Activated CD4-positive, alpha-beta memory T cell treated with anti-CD3 and anti-CD28 coated beads for 36 hours (primary cell): ENCODE measurements around the gene RASL12. TPM values are rescaled to one million over a fixed set of nuclear protein-coding genes. Genes with fewer than 3 reads are reported as not detected.

Experiments
- total RNA-seq, 2 experiments: library from RNA; stranded (reverse); gene quantifications; one replicate each; pipeline ENCODE4 v1.2.3, GENCODE V29; 2021

Gene RASL12
- total RNA-seq, 2 experiments from 2014 or later: not detected

Other genes starting within 250 kb of the RASL12 start
- 10 to 100 TPM; 23.6 to 30.2 TPM for gene PIF1, start 242.3 kb downstream of the RASL12 start, total RNA-seq
- 10 to 100 TPM; 15.3 to 15.6 TPM for gene PLEKHO2, start 226.1 kb downstream of the RASL12 start, total RNA-seq
- 1 to 10 TPM; 6.3 to 6.6 TPM for gene ANKDD1A, start 156.1 kb downstream of the RASL12 start, total RNA-seq
- 10 to 100 TPM; 69.3 to 73.0 TPM for gene SPG21, start 78.1 kb downstream of the RASL12 start, total RNA-seq
- gene MTFMT, start 38.4 kb downstream of the RASL12 start, total RNA-seq: 10 to 100 TPM; 18.2 to 18.3 TPM
- gene SLC51B, start 22.6 kb downstream of the RASL12 start, total RNA-seq: not detected
- not detected for gene KBTBD13, start 8.8 kb upstream of the RASL12 start, total RNA-seq
- gene UBAP1L, start 47.2 kb upstream of the RASL12 start, total RNA-seq: 1 to 10 TPM; 2.1 to 2.4 TPM
- gene PDCD7, start 65.8 kb upstream of the RASL12 start, total RNA-seq: 10 to 100 TPM; 32.8 to 33.0 TPM
- 10 to 100 TPM; 58.8 to 64.8 TPM for gene CLPX, start 117.4 kb upstream of the RASL12 start, total RNA-seq
- under 1 TPM in 1 of 2 experiments, not detected in 1; 0.05 TPM for gene CILP, start 143.5 kb upstream of the RASL12 start, total RNA-seq
- 10 to 100 TPM; 12.3 TPM for gene PARP16, start 218.9 kb upstream of the RASL12 start, total RNA-seq
- not detected for gene RNU5A-1, start 228.1 kb upstream of the RASL12 start, total RNA-seq
- gene RNU5B-1, start 236.7 kb upstream of the RASL12 start, total RNA-seq: not detected